ENCODE data around the gene TEP1. TPM values are rescaled to one million over a fixed set of nuclear protein-coding genes. Genes with fewer than 3 reads are reported as not detected.
A peak's percentile ranks its signal among the peaks of the same experiment; 100 is the strongest.

TEP1 gene
- total and polyA plus RNA-seq, 2 of the 13 experiments (the other 11 are each of a cell fraction or from before 2014, with no cell fraction given) = 11.0 to 12.8 TPM

GRCh38 chr14:20332788-20333493, 80.4 kb downstream of the TEP1 start, which contains the start of gene CCNB1IP1 (continued):
- no peak for TF ChIP-seq KIAA2018 (CRISPR knock-in tag; IDR thresholded peaks at IDR 0.05; ENCODE audit: borderline replicate concordance)
- TF ChIP-seq RXRB (CRISPR knock-in tag; IDR thresholded peaks at IDR 0.05; ENCODE audit: borderline replicate concordance) = peak; percentile 19
- TF ChIP-seq ZNF296 (CRISPR knock-in tag; conservative IDR thresholded peaks at IDR 0.05) = no peak
- no peak for TF ChIP-seq ZNF589 (CRISPR knock-in tag; conservative IDR thresholded peaks at IDR 0.05)
- TF ChIP-seq FOXP4 (CRISPR knock-in tag; IDR thresholded peaks at IDR 0.05) = peak; percentile 30; the same call in 1 of the 2 replicates
- TF ChIP-seq ZFP62 (CRISPR knock-in tag; IDR thresholded peaks at IDR 0.05) = no peak
- TF ChIP-seq EP300 (IDR thresholded peaks at IDR 0.05; ENCODE audit: low read depth in 2 of 2, low read length in 2 of 2) = no peak
- no peak for TF ChIP-seq EP300 (CRISPR knock-in tag; IDR thresholded peaks at IDR 0.05; ENCODE audit: borderline replicate concordance)
- TF ChIP-seq GPBP1L1 (CRISPR knock-in tag; IDR thresholded peaks at IDR 0.05) = no peak
- TF ChIP-seq SMAD9 (CRISPR knock-in tag; IDR thresholded peaks at IDR 0.05) = peak; percentile 59; the same call in 1 of the 2 replicates
- no peak for TF ChIP-seq ZNF251 (CRISPR knock-in tag; IDR thresholded peaks at IDR 0.05)
- no peak for TF ChIP-seq RARG (CRISPR knock-in tag; IDR thresholded peaks at IDR 0.05; ENCODE audit: low read depth)
- peak in 1 of 2 experiments; percentile 11; a peak in 1 of 4 replicates for TF ChIP-seq REST (IDR thresholded peaks at IDR 0.05; ENCODE audit: borderline replicate concordance in 1 of 2, low read depth in 1 of 2, low read length in 2 of 2)
